Neural cell (in vitro differentiated cells): ENCODE measurements around the gene PRTFDC1.

Experiments used
- EP300 ChIP-seq: fragments of 450-650 bp; conservative IDR thresholded peaks from 2 replicates; pipeline ENCODE4 v1.6.1; 2014; ENCODE audit warnings: antibody characterized with exemption, mild to moderate bottlenecking, moderate library complexity; ENCODE audit not compliant: poor library complexity, severe bottlenecking
- EZH2 ChIP-seq: fragments of 200-600, 300-800 bp; shearing (Covaris generic), sonication (generic); IDR thresholded peaks from 2 replicates; pipeline ENCODE4 v1.6.1; 2014; ENCODE audit warnings: antibody characterized with exemption, low read length, borderline replicate concordance, mild to moderate bottlenecking; ENCODE audit not compliant: insufficient read depth, poor library complexity, severe bottlenecking
- MXI1 ChIP-seq: fragments of 450-650 bp; conservative IDR thresholded peaks from 2 replicates; pipeline ENCODE4 v1.6.1; 2014; ENCODE audit warnings: antibody characterized with exemption, mild to moderate bottlenecking; ENCODE audit not compliant: poor library complexity, severe bottlenecking
- POLR2AphosphoS5 ChIP-seq: IDR thresholded peaks from 2 replicates; pipeline ENCODE4 v1.6.1; 2012
- RAD21 ChIP-seq: fragments of 450-650 bp; conservative IDR thresholded peaks from 2 replicates; pipeline ENCODE4 v1.6.1; 2014; ENCODE audit warnings: antibody characterized with exemption, mild to moderate bottlenecking, moderate library complexity
- TF ChIP-seq, protein P1 (sequence below): fragments of 450-650 bp; IDR thresholded peaks from 2 replicates; pipeline ENCODE4 v1.5.1; 2014; ENCODE audit warnings: antibody characterized with exemption, mild to moderate bottlenecking, moderate library complexity; ENCODE audit not compliant: poor library complexity, severe bottlenecking
- TF ChIP-seq, protein P2 (sequence below): IDR thresholded peaks from 2 replicates; pipeline ENCODE4 v1.6.1; 2012; ENCODE audit warnings: borderline replicate concordance

DNA sequence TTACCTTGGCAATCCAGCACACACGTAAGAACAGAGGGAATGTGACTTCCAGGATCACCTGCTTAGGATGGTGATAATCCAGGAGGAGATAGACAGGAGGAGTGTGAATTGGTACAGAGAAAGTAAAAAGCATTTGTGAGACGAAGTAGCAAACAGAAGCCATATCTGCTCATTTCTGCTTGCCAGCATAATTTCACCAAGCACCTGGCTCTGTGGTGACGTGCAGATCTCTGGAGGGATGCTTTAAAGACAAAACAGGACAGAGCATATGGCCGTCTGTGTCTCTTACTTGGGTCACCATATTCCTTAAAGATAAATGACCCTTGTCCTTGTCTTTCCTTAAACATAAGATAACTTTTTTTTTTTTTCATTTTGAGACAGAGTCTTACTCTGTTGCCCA lies 138.6 kb downstream of the PRTFDC1 start:
- TF ChIP-seq EZH2 (no peak), POLR2AphosphoS5 (no peak), EP300 (no peak), MXI1 (no peak), RAD21 (no peak)
- TF ChIP-seq, protein P1, sequence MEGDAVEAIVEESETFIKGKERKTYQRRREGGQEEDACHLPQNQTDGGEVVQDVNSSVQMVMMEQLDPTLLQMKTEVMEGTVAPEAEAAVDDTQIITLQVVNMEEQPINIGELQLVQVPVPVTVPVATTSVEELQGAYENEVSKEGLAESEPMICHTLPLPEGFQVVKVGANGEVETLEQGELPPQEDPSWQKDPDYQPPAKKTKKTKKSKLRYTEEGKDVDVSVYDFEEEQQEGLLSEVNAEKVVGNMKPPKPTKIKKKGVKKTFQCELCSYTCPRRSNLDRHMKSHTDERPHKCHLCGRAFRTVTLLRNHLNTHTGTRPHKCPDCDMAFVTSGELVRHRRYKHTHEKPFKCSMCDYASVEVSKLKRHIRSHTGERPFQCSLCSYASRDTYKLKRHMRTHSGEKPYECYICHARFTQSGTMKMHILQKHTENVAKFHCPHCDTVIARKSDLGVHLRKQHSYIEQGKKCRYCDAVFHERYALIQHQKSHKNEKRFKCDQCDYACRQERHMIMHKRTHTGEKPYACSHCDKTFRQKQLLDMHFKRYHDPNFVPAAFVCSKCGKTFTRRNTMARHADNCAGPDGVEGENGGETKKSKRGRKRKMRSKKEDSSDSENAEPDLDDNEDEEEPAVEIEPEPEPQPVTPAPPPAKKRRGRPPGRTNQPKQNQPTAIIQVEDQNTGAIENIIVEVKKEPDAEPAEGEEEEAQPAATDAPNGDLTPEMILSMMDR = no peak
- TF ChIP-seq, protein P2, sequence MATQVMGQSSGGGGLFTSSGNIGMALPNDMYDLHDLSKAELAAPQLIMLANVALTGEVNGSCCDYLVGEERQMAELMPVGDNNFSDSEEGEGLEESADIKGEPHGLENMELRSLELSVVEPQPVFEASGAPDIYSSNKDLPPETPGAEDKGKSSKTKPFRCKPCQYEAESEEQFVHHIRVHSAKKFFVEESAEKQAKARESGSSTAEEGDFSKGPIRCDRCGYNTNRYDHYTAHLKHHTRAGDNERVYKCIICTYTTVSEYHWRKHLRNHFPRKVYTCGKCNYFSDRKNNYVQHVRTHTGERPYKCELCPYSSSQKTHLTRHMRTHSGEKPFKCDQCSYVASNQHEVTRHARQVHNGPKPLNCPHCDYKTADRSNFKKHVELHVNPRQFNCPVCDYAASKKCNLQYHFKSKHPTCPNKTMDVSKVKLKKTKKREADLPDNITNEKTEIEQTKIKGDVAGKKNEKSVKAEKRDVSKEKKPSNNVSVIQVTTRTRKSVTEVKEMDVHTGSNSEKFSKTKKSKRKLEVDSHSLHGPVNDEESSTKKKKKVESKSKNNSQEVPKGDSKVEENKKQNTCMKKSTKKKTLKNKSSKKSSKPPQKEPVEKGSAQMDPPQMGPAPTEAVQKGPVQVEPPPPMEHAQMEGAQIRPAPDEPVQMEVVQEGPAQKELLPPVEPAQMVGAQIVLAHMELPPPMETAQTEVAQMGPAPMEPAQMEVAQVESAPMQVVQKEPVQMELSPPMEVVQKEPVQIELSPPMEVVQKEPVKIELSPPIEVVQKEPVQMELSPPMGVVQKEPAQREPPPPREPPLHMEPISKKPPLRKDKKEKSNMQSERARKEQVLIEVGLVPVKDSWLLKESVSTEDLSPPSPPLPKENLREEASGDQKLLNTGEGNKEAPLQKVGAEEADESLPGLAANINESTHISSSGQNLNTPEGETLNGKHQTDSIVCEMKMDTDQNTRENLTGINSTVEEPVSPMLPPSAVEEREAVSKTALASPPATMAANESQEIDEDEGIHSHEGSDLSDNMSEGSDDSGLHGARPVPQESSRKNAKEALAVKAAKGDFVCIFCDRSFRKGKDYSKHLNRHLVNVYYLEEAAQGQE = no peak
